Transverse colon (tissue), 4 donors: ENCODE data around the gene ICE2. TPM values are rescaled to one million over a fixed set of nuclear protein-coding genes. Genes with fewer than 3 reads are reported as not detected.

Source experiments
- DNase-seq: peaks from one replicate; pipeline ENCODE4 v3.0.0-alpha.2; 2019
- H3K27ac ChIP-seq, 4 donors: fragments of 200-600 bp; sonication (generic); 2 replicates each; pipeline ENCODE4 v1.5.1; 2016 to 2018; ENCODE audit warnings: inconsistent platforms in 4 of 4
- H3K27me3 ChIP-seq: fragments of 200-600 bp; sonication (generic); 2 replicates; pipeline ENCODE4 v1.5.1; 2017; ENCODE audit warnings: inconsistent platforms
- H3K36me3 ChIP-seq, 4 donors: fragments of 200-600 bp; sonication (generic); 2 replicates each; pipeline ENCODE4 v1.5.1; 2017 to 2019; ENCODE audit warnings: inconsistent platforms in 4 of 4
- H3K4me1 ChIP-seq, 4 donors: fragments of 200-600 bp; sonication (generic); 2 replicates each; pipeline ENCODE4 v1.5.1; 2017 to 2020; ENCODE audit warnings: inconsistent platforms in 4 of 4
- H3K4me3 ChIP-seq, 4 donors: fragments of 200-600 bp; sonication (generic); 1 replicate in 1 of 4; 2 replicates in 3 of 4; pipeline versions ENCODE4 v1.5.1 to v1.6.1; 2017 to 2019; ENCODE audit warnings: inconsistent platforms in 4 of 4
- H3K9me3 ChIP-seq, 2 donors: fragments of 200-600 bp; sonication (generic); 2 replicates each; pipeline ENCODE4 v1.5.1; 2017 to 2019; ENCODE audit warnings: inconsistent platforms in 2 of 2
- CTCF ChIP-seq, 5 experiments: fragments of 200-600 bp in 3 of 5; fragments of 450-650 bp in 2 of 5; sonication (generic) in 3 of 5; IDR thresholded peaks; 1 replicate in 2 of 5; 2 replicates in 3 of 5; pipeline ENCODE4 v1.5.1; 2016 to 2017; ENCODE audit warnings: antibody characterized with exemption in 5 of 5, inconsistent platforms in 3 of 5, mild to moderate bottlenecking in 2 of 5, moderate library complexity in 1 of 5
- EP300 ChIP-seq: sonication (generic); formaldehyde crosslinking; IDR thresholded peaks from one replicate; pipeline ENCODE4 v1.6.1; 2017; ENCODE audit warnings: antibody characterized with exemption, low read depth
- POLR2A ChIP-seq: fragments of 450-650 bp; IDR thresholded peaks from one replicate; pipeline ENCODE4 v1.6.1; 2016; ENCODE audit warnings: antibody characterized with exemption, mild to moderate bottlenecking, moderate library complexity
- POLR2AphosphoS5 ChIP-seq, 3 donors: sonication (generic); formaldehyde crosslinking; IDR thresholded peaks; one replicate each; pipeline ENCODE4 v1.6.1; 2016; ENCODE audit warnings: antibody characterized with exemption in 3 of 3
- WGBS, 2 donors: methylation state at CpG; one replicate each; pipeline ENCODE4 v1.1.5; 2018; ENCODE audit warnings: low coverage in 1 of 2; 5-methylcytosine and 5-hydroxymethylcytosine counted together
- in situ Hi-C, 4 donors: fragments of 200-750 bp; cut with MboI; loops; one replicate each; pipeline versions ENCODE4 v1.15.0 to v1.15.1; 2017; ENCODE audit warnings: low sequenced_read_pairs in 3 of 4, low pct_ligation_motif_present in 1 of 4, low pct_unique_long_range_greater_than_20kb in 1 of 4
- intact Hi-C: fragments of 100-400 bp; cut with DNase I; formaldehyde crosslinking; loops from one replicate; pipeline ENCODE4 v1.15.1; 2023; ENCODE audit warnings: low total_unique reads
- total RNA-seq, 4 donors: library from RNA; depleted of rRNA; stranded (reverse); fragments of >200 nt; gene quantifications; one replicate each; pipeline ENCODE4 v1.1.0, GENCODE V29; 2016

ICE2 gene
- total RNA-seq, 4 donors from 2014 or later = 14.6 to 83.4 (median 26.5) TPM

GRCh38 chr15:60480149-60480548 lies 1.2 kb upstream of the ICE2 start:
- 74 to 78% methylated on average over 1 of the region's 1 CpG for WGBS, 2 donors
- Histone ChIP-seq H3K27ac (peak overlapping the region; percentile 92 to 96 (median 94)), H3K4me3 (peak overlapping the region in 2 of 4 donors; percentile 75 to 87), H3K4me1 (peaks cover 7 to 40% (median 32%) of the 10 kb centered on the region in 4 donors), H3K27me3 (no peaks in the 10 kb centered on the region), H3K36me3 (no peaks in the 10 kb centered on the region), H3K9me3 (no peaks in the 10 kb centered on the region)
- DNase-seq = no peak
- in situ Hi-C loops (no loop called here), intact Hi-C loops (no loop called here)
- no peak for TF ChIP-seq EP300
- TF ChIP-seq CTCF (IDR thresholded peaks at IDR 0.05) = no peak

- peaks cover 7 to 40% (median 32%) of the 10 kb centered on the region in 4 donors for H3K4me1 ChIP-seq
- in situ Hi-C loops (no loop called here), intact Hi-C loops (no loop called here)
- DNase-seq = no peak
- peak overlapping the region; percentile 70 to 87 (median 73) for H3K4me3 ChIP-seq
- peak overlapping the region; percentile 92 to 96 (median 94) for H3K27ac ChIP-seq
- 29 to 51% methylated on average over 7 to 10 of the region's 10 CpGs for WGBS, 2 donors
- TF ChIP-seq CTCF (IDR thresholded peaks at IDR 0.05) (peak in 1 of 5 experiments; percentile 11), POLR2AphosphoS5 (IDR thresholded peaks at IDR 0.05) (no peak)
- no peaks in the 10 kb centered on the region for H3K36me3 ChIP-seq
- H3K27me3 ChIP-seq = no peaks in the 10 kb centered on the region
- no peaks in the 10 kb centered on the region for H3K9me3 ChIP-seq
Observed at GRCh38 chr15:60479361-60480110, 594 bp upstream of the ICE2 start.

- peak overlapping the region; percentile 92 to 96 (median 94) for H3K27ac ChIP-seq
- H3K9me3 ChIP-seq = no peaks in the 10 kb centered on the region
- 0 to 3% methylated on average over 2 to 9 of the region's 9 CpGs for WGBS, 2 donors
- H3K4me3 ChIP-seq = peak overlapping the region; percentile 70 to 87 (median 73)
- H3K27me3 ChIP-seq = no peaks in the 10 kb centered on the region
- H3K36me3 ChIP-seq = peaks cover 0 to 6% (median 0%) of the 10 kb centered on the region in 4 donors
- H3K4me1 ChIP-seq = peaks cover 7 to 40% (median 32%) of the 10 kb centered on the region in 4 donors
- intact Hi-C loops = no loop called here
- DNase-seq = no peak
- in situ Hi-C loops = no loop called here
- no peak for TF ChIP-seq EP300
- no peak for TF ChIP-seq POLR2A
Observed at GRCh38 chr15:60477916-60478565, 901 bp downstream of the ICE2 start.

GRCh38 chr15:60477164-60477563 lies 1.8 kb downstream of the ICE2 start:
- Histone ChIP-seq H3K27ac (no peak overlapping the region), H3K4me3 (no peak overlapping the region), H3K36me3 (peaks cover 0 to 6% (median 0%) of the 10 kb centered on the region in 4 donors), H3K9me3 (no peaks in the 10 kb centered on the region), H3K27me3 (no peaks in the 10 kb centered on the region), H3K4me1 (peaks cover 7 to 40% (median 32%) of the 10 kb centered on the region in 4 donors)
- no peak for DNase-seq
- intact Hi-C loops (no loop called here), in situ Hi-C loops (no loop called here)
- 72 to 77% methylated on average over 1 of the region's 1 CpG for WGBS, 2 donors
- no peak for TF ChIP-seq POLR2A
- TF ChIP-seq EP300 = no peak
- TF ChIP-seq POLR2AphosphoS5 (IDR thresholded peaks at IDR 0.05) = no peak
- TF ChIP-seq CTCF (IDR thresholded peaks at IDR 0.05) = no peak
